Transverse colon (tissue), 4 donors: ENCODE measurements around the gene PCNX4. TPM values are rescaled to one million over a fixed set of nuclear protein-coding genes. Genes with fewer than 3 reads are reported as not detected.

Source experiments
- DNase-seq: peaks from one replicate; pipeline ENCODE4 v3.0.0-alpha.2; 2019
- H3K27ac ChIP-seq, 4 donors: fragments of 200-600 bp; sonication (generic); 2 replicates each; pipeline ENCODE4 v1.5.1; 2016 to 2018; ENCODE audit warnings: inconsistent platforms in 4 of 4
- H3K27me3 ChIP-seq: fragments of 200-600 bp; sonication (generic); 2 replicates; pipeline ENCODE4 v1.5.1; 2017; ENCODE audit warnings: inconsistent platforms
- H3K36me3 ChIP-seq, 4 donors: fragments of 200-600 bp; sonication (generic); 2 replicates each; pipeline ENCODE4 v1.5.1; 2017 to 2019; ENCODE audit warnings: inconsistent platforms in 4 of 4
- H3K4me1 ChIP-seq, 4 donors: fragments of 200-600 bp; sonication (generic); 2 replicates each; pipeline ENCODE4 v1.5.1; 2017 to 2020; ENCODE audit warnings: inconsistent platforms in 4 of 4
- H3K4me3 ChIP-seq, 4 donors: fragments of 200-600 bp; sonication (generic); 1 replicate in 1 of 4; 2 replicates in 3 of 4; pipeline versions ENCODE4 v1.5.1 to v1.6.1; 2017 to 2019; ENCODE audit warnings: inconsistent platforms in 4 of 4
- H3K9me3 ChIP-seq, 2 donors: fragments of 200-600 bp; sonication (generic); 2 replicates each; pipeline ENCODE4 v1.5.1; 2017 to 2019; ENCODE audit warnings: inconsistent platforms in 2 of 2
- CTCF ChIP-seq, 5 experiments: fragments of 200-600 bp in 3 of 5; fragments of 450-650 bp in 2 of 5; sonication (generic) in 3 of 5; IDR thresholded peaks; 1 replicate in 2 of 5; 2 replicates in 3 of 5; pipeline ENCODE4 v1.5.1; 2016 to 2017; ENCODE audit warnings: antibody characterized with exemption in 5 of 5, inconsistent platforms in 3 of 5, mild to moderate bottlenecking in 2 of 5, moderate library complexity in 1 of 5
- EP300 ChIP-seq: sonication (generic); formaldehyde crosslinking; IDR thresholded peaks from one replicate; pipeline ENCODE4 v1.6.1; 2017; ENCODE audit warnings: antibody characterized with exemption, low read depth
- POLR2A ChIP-seq: fragments of 450-650 bp; IDR thresholded peaks from one replicate; pipeline ENCODE4 v1.6.1; 2016; ENCODE audit warnings: antibody characterized with exemption, mild to moderate bottlenecking, moderate library complexity
- POLR2AphosphoS5 ChIP-seq, 3 donors: sonication (generic); formaldehyde crosslinking; IDR thresholded peaks; one replicate each; pipeline ENCODE4 v1.6.1; 2016; ENCODE audit warnings: antibody characterized with exemption in 3 of 3
- WGBS, 2 donors: methylation state at CpG; one replicate each; pipeline ENCODE4 v1.1.5; 2018; ENCODE audit warnings: low coverage in 1 of 2; 5-methylcytosine and 5-hydroxymethylcytosine counted together
- in situ Hi-C, 4 donors: fragments of 200-750 bp; cut with MboI; loops; one replicate each; pipeline versions ENCODE4 v1.15.0 to v1.15.1; 2017; ENCODE audit warnings: low sequenced_read_pairs in 3 of 4, low pct_ligation_motif_present in 1 of 4, low pct_unique_long_range_greater_than_20kb in 1 of 4
- intact Hi-C: fragments of 100-400 bp; cut with DNase I; formaldehyde crosslinking; loops from one replicate; pipeline ENCODE4 v1.15.1; 2023; ENCODE audit warnings: low total_unique reads
- total RNA-seq, 4 donors: library from RNA; depleted of rRNA; stranded (reverse); fragments of >200 nt; gene quantifications; one replicate each; pipeline ENCODE4 v1.1.0, GENCODE V29; 2016

Gene PCNX4
- total RNA-seq, 4 donors from 2014 or later, result 32.9 to 118 (median 54.8) TPM

DNA sequence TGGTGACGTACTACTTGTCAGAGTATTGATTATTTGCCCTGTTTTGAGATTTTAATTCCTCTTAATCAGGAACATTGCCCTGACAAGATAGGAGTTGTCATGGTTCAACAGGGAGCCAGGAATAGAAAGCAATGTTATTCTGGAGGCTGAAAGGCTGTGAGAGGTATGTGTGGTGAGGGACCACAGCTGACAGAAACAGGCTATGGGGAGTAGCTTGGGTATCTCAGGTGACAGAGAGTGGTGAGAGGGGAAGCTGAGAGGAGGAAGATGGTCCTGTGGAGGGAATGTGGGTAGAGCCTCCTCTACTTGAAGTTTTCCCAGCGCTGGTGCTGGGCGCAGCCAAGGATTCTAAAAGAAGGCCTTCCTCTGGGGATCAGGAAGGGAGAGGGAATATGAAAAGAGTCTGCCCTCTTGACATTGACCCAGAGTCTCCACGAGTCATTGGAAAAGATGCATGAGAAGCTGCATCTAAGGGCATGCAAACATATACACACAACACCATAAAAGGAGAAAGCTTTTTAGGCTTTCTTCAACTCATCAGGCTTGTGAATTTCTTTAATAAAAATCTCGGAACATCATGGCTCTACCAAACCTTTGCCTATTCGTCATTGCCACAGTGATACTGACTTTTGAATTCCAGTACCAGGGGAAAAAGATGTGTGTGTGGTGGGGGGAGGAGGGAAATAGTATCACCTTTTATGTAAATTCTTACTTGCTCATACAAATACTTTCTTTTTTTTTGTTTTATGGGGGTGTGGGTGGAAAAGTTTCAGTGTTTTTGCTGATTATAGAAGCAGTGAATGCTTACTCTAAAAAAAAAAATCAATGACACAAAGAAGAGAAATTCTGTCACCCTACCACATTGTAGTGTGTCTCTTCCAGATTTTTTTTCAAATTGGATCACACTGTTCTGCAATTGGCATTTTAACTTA, 113.4 kb downstream of the PCNX4 start:
- TF ChIP-seq CTCF (IDR thresholded peaks at IDR 0.05) (no peak), POLR2A (no peak), EP300 (no peak), POLR2AphosphoS5 (IDR thresholded peaks at IDR 0.05) (no peak)
- 79 to 83% methylated on average over 6 of the region's 6 CpGs for WGBS, 2 donors
- H3K4me1 ChIP-seq, result peaks cover 0 to 12% (median 4%) of the 10 kb centered on the region in 4 donors
- intact Hi-C loops (no loop called here), in situ Hi-C loops (no loop called here)
- no peak overlapping the region for H3K27ac ChIP-seq
- no peak overlapping the region for H3K4me3 ChIP-seq
- DNase-seq, result no peak
- no peaks in the 10 kb centered on the region for H3K9me3 ChIP-seq
- no peaks in the 10 kb centered on the region for H3K27me3 ChIP-seq
- H3K36me3 ChIP-seq, result no peaks in the 10 kb centered on the region

DNA sequence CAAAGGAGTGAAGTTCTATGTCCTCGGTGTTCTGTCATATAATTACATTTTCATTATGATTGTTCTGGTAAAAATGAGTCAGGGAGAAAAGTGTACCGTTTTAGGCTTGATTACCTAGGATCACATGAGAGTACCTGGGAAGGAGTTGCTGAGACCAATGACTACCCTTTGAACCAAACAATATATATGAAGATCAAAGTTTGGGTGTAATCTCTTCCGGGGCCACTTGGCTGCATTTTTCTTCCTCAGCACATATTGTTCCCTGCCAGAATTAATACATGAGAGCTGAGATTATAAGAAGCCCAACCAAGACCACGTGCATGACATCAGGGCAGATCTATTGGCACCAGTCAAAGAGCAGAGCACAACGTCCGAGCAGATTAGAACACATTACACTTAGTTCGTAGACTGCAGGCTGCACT, 114.5 kb downstream of the PCNX4 start:
- H3K27me3 ChIP-seq, result no peaks in the 10 kb centered on the region
- TF ChIP-seq CTCF (IDR thresholded peaks at IDR 0.05) (no peak), POLR2A (no peak), EP300 (no peak), POLR2AphosphoS5 (IDR thresholded peaks at IDR 0.05) (no peak)
- intact Hi-C loops (no loop called here), in situ Hi-C loops (no loop called here)
- H3K27ac ChIP-seq, result no peak overlapping the region
- peaks cover 0 to 12% (median 4%) of the 10 kb centered on the region in 4 donors for H3K4me1 ChIP-seq
- no peak overlapping the region for H3K4me3 ChIP-seq
- H3K36me3 ChIP-seq, result no peaks in the 10 kb centered on the region
- DNase-seq, result no peak
- WGBS, 2 donors, result 71 to 78% methylated on average over 2 to 7 of the region's 7 CpGs
- H3K9me3 ChIP-seq, result no peaks in the 10 kb centered on the region

DNA sequence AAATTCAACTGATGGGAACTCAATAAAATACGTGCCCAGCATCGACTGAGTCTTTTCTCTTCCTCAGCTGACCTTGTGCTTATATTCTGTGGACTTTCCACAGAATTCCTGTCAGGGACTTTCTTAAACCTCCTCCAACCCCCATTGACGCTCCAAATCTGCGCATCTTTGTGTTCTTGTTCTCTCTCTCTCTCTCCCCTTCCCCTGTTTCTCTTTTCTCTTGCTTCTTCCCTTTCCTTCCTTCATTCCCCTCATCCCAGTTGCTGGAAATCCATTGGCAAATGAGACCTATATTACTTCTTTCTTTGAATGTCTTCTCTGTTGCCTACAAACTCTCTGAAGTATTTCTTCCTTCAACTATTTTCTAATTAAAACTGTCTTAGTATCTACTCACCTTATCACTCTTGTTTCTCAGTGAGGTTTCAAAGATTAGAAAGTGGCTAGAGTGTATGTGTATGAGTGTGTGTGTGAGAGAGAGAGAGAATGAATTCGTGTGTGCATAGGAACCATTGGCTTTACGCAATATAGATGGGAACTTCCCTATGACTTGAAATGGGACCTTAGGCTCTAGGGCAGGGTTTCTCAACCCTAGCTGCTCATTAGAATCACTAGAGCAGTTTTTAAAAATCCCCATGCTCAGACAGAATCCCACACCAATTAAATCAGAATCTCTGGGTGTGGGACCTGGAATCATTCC, 115.3 kb downstream of the PCNX4 start:
- intact Hi-C loops (no loop called here), in situ Hi-C loops (no loop called here)
- DNase-seq, result no peak
- WGBS, 2 donors, result 79 to 87% methylated on average over 6 of the region's 6 CpGs
- TF ChIP-seq POLR2AphosphoS5 (IDR thresholded peaks at IDR 0.05) (no peak), CTCF (IDR thresholded peaks at IDR 0.05) (no peak), POLR2A (no peak), EP300 (no peak)
- Histone ChIP-seq H3K36me3 (no peaks in the 10 kb centered on the region), H3K27me3 (no peaks in the 10 kb centered on the region), H3K9me3 (no peaks in the 10 kb centered on the region), H3K4me1 (peaks cover 0 to 12% (median 4%) of the 10 kb centered on the region in 4 donors), H3K27ac (no peak overlapping the region), H3K4me3 (no peak overlapping the region)

DNA sequence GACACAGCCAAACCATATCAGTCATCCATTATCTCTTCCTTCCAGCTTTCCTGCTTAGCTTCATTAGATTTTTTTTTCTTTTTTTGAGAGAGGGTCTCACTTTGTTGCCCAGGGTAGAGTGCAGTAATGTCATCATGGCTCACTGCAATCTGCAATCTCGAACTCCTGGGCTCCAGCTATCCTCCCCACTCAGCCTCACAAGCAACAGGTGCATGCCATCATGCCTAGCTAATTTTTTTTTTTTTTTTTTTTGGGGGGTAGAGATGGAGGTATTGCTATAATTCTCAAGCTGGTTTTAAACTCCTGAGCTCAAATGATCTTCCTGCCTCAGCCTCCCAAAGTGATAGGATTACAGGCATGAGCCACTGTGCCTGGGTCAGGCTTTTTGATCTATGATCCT, 119.0 kb downstream of the PCNX4 start:
- in situ Hi-C loops (no loop called here), intact Hi-C loops (no loop called here)
- H3K27me3 ChIP-seq, result no peaks in the 10 kb centered on the region
- H3K4me1 ChIP-seq, result peaks cover 3 to 22% (median 17%) of the 10 kb centered on the region in 4 donors
- no peak overlapping the region for H3K27ac ChIP-seq
- no peaks in the 10 kb centered on the region for H3K9me3 ChIP-seq
- no peak for TF ChIP-seq POLR2A
- TF ChIP-seq EP300, result no peak
- no peak for TF ChIP-seq CTCF (IDR thresholded peaks at IDR 0.05)
- no peak for TF ChIP-seq POLR2AphosphoS5 (IDR thresholded peaks at IDR 0.05)
- DNase-seq, result no peak
- no peak overlapping the region for H3K4me3 ChIP-seq
- no peaks in the 10 kb centered on the region for H3K36me3 ChIP-seq
- 83% methylated on average over 1 of the region's 1 CpG; no CpG with 5 or more reads in 1 of the 2 donors for WGBS, 2 donors
